NAMALWA (cell line): ENCODE data around the gene MICALL1.
"Not testable (repeated sequence)": the region's sequence is repeated elsewhere in the genome, so short reads cannot be mapped to it uniquely, and the experiment has no call there.

ENCODE experiments used
- DNase-seq: peaks from one replicate; pipeline ENCODE4 v3.0.0-alpha.2; 2015; ENCODE audit warnings: low spot score

The MICALL1 gene

DNA sequence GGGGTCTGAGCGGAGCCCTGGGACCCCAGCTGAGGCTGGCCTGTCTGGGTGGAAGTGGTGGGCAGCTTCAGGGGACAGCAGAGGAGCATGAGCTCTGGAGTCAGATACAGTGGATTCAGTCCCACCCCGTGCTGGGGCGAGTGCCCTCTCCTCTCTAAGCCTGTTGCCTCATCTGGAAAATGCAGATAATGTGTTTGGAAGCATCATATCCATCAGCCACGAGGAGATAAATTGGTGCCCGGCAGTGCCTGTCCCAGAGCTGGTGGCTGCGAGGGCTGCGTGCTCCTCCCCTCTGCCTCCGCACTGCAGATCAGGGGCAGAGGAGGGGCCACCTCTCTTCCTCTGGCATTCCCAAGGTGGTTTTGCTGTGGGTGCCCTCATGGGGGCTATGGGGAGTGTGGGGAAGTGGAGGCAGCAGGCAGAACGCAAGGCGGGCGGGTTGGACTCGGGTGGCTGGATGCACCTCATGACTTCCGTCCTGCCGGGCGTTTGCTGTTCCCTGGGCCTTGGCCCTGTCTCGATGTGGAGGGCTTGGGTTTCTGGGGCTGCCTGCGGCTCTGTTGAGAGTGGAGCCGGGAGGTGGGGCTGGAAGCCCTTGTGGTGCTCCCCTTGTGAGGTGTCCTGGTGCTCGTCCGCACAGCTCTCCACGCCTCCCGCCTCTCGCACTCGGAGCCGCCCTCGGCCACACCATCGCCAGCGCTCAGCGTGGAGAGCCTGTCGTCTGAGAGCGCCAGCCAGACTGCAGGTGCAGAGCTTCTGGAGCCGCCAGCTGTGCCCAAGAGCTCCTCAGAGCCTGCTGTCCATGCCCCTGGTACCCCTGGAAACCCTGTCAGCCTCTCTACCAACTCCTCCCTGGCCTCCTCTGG, 20.9 kb downstream of the MICALL1 start:
- DNase-seq = no peak

DNA sequence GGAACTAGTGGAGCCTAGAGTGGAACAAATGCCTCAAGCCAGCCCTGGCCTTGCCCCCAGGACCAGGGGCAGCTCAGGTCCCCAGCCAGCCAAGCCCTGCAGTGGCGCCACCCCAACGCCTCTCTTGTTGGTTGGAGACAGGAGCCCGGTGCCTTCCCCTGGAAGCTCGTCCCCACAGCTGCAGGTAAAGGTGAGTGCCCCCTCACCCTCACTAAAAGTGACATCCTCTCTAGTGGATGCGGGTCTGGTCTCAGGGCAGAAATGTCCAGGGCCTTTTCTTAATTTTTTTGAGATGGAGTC, 21.5 kb downstream of the MICALL1 start:
- no peak for DNase-seq

- DNase-seq = no peak
Observed at GRCh38 chr22:37929390-37929789, 23.3 kb downstream of the MICALL1 start.

DNA sequence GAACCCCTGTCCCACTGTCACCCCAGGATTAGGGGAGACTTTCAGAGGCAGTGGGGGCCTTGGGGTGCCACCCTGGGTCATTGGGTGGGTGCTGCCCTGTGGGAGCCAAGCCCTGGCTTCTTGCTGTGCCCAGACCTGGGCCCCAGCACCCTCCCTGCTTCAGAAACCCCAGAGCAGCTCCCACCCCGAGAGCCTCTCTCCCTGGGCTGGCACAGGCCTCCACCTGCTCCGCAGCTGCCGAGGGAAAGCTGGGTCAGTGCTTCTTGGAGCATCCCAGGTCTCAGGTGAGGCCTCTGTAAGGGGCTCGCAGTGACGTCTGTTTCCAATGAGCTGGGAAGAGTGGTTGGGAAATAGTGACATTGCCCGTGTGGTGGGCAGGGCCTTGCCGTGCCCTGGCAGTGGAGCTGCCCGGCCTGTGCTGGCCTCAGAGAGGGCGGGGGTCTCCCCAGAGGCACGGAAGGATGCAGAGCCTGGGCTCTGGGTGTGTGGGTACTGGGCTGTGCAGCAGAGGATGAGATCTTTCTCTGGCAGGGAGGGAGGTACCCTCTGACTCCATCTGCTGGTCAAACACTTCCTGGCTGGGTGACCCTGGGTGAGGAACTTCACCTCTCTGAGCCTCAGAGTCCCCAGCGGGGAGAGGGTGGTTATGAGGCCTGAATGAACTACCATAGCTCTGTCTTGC, 24.3 kb downstream of the MICALL1 start:
- peak; percentile 71 for DNase-seq

DNA sequence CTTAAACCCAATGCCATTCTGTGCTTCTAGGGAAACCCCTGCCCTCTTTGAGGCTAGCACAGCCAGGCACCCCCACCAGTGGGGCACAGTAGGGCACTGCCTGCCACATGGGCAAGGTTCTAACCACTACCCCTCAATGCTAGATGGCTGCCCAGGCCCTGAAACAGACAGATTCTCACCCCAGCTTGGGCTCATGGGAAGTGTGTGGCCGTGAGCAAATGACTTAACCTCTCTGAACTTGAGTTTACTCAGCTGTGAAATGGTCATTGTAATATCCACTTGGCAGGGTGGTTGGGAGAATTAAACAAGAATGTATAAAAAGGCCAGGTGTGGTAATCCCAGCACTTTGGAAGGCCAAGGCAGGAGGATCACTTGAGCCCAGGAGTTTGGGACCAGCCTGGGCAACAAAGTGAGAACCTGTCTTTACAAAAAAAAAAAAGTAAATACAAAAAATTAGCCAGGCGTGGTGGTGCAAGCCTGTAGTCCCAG, 24.9 kb downstream of the MICALL1 start:
- no peak for DNase-seq

DNA sequence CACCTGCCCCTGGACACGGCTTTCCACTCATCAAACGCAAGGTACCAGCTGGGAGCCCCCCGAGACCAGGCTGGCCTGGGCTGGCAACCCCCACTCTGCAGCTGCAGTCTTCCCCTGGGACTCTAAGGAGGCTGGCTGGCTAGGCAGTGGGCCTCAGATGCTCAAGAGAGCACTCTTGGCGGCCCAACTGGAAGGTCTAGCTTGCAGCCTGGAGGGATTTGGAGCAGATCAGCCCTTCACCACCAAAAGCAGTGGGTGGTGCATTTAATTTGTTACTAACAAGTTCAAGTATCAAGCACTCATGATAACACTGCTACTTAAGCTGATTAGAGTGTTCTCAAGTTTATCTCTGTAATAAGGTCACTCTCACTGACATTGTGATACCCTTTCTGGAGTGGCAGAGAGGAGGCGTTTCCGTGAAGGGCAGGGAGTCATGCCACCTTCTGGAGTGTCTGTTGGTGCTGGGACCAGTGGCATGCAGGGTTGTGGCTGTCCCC, 25.8 kb downstream of the MICALL1 start:
- DNase-seq = peak; percentile 49

DNA sequence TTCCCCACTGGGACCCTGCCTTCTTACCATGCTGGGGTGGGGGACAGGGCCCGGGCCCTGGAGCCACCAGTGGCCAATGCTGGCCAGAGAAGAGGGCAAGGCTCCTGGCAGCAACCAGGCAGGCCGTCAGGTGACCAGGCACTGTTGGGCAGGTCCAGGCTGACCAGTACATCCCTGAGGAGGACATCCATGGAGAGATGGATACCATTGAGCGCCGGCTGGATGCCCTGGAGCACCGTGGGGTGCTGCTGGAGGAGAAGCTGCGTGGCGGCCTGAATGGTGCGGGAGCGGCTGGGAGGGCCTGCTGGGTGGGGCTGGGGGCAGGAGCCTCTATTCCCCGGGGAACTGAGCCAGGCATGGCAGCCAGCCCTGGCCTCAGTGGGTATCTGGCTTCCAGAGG, 26.3 kb downstream of the MICALL1 start:
- DNase-seq = no peak

DNA sequence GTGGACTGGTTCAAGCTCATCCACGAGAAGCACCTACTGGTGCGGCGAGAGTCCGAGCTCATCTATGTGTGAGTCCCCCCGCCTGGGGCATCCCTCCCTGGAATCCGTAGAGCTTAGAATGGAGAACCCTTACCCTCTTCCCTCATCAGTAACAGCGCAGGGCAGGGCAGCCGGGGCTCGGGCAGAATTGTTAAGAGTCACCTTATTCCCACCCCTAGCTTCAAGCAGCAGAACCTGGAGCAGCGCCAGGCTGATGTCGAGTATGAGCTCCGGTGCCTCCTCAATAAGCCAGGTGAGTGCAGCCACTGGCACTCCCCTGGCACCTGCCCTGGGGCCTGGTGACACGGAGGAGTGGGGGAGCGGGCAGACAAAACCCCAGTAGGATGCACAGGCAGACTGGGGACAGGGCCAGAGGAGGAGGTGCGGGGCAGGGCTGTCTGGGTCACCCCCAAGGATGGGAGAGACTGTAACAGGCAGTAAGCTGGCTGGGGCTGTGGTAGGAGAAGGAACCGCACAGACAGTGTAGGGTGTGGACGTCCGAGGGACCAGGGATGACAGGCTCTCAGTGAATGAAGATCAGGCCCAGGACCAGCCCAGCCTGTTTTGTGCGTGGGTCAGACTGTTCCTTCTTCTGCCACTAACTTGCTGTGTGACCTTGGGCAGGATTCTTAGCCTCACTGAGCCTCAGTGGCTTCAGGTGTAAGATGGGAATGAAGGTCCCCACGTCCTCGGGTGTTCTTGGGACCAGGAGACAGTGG, 26.9 kb downstream of the MICALL1 start:
- no peak for DNase-seq

DNA sequence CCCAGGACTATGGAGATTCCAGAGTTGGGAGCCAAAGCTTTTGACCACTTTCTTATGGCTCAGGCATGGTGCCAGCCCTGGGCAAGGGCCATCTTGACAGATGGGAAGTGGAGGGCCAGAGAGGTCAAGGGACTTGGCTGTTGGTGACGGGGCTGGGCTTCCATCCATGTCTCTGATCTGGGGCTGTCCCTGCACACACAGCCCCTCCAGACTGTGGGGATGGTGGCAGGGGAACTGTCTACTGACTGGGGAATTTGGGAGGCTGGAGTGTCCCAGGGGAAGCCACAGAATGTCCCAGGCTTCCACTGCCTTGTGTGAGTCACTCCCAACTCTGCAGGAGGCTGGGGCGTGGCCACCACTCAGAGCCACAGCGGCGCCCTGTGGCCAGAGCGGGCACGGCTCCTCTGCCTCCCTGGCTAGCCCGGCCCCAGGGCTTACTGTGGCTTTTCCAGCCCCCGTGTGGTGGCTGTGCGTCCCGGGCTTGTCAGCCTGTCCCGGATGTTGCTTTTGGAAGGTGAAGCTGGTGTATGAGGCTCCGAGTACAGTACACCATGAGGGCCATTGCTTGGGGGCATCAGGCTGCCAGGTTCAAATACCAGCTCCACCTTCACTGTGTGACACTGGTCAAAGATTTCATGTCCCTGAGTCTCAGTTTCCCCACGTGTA, 27.7 kb downstream of the MICALL1 start:
- DNase-seq = peak; percentile 92

DNA sequence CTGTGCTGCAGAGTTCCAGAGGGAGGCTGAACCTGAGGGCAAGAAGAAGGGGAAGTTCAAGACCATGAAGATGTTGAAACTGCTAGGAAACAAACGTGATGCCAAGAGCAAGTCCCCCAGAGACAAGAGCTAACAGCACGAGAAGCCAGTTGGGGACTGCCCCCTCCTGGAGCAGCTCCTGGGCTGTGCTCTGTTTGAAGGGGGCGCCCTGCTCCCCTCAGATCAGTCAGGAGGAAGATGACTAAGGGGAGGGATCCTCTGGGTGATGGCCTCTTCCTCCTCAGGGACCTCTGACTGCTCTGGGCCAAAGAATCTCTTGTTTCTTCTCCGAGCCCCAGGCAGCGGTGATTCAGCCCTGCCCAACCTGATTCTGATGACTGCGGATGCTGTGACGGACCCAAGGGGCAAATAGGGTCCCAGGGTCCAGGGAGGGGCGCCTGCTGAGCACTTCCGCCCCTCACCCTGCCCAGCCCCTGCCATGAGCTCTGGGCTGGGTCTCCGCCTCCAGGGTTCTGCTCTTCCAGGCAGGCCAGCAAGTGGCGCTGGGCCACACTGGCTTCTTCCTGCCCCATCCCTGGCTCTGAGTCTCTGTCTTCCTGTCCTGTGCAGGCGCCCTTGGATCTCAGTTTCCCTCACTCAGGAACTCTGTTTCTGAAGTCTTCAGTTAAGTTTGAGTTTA, 34.7 kb downstream of the MICALL1 start:
- DNase-seq = no peak

DNA sequence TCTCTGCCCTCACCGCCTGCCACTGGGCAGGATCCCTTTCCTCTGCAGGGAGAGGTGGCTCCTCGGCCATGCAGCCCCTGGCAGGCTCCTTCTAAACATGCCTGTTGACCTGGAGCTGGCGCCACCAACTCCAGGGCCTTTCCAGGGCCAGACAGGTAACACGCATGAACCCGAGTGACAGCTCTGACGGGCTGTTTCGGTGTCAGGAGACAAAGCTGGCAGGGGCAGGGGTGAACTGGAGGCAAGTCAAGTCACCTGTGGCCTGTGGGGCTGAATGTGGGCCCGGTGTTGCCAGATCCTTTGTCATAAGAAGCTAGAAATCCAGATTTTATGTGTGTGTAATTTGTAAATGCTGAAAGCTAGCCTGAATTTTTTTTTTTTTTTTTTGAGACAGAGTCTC, 36.0 kb downstream of the MICALL1 start:
- DNase-seq = no peak

DNA sequence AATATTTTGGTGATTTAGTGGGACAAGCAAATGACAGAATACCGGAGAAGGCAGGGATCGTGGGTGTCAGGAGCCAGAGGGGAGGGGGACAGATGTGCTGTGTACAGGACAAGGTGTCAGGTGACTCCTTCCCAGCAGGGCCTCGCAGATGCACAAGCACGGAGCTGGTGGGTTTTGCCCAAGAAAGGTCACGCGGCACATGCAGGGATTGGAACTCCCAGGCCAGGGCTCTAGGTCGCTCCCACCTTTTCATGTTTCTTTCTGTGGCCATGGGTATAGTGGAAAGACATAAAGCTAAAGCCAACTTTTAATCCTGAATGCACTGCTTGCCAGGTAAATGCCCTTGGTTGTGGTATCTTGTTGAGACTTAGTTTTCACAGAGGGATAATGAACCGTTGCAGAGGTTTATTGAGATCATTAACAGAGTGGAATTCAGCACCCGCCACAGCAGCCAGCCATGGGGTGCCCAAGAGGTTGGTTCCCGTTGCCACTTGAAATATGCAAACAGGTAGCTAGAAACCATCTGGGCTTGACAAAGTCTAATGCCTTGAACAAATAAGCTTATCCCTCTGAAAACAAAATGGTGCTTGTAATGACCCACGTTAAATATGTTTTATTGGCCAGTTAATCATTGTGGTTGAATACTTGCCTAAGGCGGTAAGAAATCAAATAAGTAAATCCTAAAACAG, 37.2 kb downstream of the MICALL1 start:
- no peak for DNase-seq

DNA sequence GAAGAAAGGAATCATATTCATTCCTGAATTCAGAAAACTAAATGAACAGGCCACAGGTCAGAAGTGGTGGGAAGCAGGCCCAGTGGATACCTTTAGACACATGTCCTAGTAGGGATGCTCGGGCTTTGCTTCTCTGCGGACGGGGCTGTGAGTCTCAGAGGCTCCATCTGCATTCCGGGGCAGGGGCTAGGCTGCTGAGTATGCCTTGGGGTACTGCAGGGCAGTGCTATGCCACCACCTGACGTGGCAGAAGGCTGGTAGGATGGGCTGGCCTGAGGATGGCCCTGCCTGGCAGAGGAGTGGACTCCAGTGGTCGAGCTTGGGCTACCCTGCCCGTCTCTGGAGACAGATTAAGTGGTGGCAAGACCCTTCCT, 37.7 kb downstream of the MICALL1 start:
- no peak for DNase-seq

DNA sequence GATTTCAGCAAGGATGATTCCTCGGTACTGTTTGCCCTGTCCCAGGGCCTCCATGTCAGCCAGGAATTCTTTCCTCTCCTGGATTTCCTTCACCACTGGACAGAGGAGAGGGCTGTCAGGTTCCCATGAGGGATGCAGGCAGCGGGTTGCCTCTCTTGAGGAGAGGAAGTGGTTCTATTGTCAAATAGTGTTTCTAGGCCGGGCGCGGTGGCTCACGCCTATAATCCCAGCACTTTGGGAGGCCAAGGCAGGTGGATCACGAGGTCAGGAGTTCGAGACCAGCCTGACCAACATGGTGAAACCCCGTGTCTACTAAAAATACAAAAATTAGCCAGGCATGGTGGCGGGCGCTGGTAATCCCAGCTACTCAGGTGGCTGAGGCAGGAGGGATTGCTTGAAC, 38.3 kb downstream of the MICALL1 start:
- DNase-seq = not testable (repeated sequence)

- DNase-seq = not testable (repeated sequence)
Observed at GRCh38 chr22:37947142-37947795, 41.2 kb downstream of the MICALL1 start.

DNA sequence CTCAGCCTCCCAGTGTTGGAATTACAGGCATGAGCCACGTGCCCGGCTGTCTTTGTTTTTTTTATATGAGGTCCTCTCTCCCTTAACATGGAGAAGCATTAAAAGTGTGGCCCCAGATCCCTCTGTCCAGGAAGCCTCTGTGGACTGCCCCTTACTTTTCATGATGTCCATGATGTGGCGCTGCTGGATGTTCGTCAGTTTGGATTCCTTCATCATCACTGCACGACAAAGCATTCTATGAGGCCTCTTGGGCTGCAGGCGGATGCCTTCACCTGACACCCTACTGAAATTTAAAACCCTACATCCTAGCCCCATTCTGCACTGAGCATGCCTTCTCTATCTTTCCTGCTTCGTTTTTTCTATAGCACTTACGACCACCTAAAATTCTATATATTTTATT, 45.2 kb downstream of the MICALL1 start:
- DNase-seq = no peak

DNA sequence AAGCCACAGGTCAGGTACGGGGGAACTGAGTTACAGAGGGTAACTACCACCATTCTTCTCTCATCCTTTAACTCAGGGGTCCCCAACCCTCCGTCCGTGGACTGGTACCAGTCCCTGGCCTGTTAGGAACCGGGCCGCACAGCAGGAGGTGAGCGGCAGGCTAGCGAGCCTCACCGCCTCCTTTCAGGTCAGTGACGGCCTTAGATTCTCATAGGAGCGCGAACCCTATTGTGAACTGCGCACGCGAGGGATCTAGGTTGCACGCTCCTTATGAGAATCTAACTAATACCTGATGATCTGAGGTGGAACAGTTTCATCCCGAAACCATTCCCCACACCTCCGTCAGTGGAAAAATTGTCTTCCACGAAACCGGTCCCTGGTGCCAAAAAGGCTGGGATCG, 46.5 kb downstream of the MICALL1 start:
- DNase-seq = not testable (repeated sequence)

GRCh38 chr22:37953062-37953436, 47.0 kb downstream of the MICALL1 start:
- no peak for DNase-seq

GRCh38 chr22:37953437-37954179, 47.5 kb downstream of the MICALL1 start, which contains the start of the genes C22orf23 and POLR2F:
TSS of gene C22orf23 (minus strand) at chr22:37953601. CDS start at chr22:37953149, 452 bp downstream.
TSS of gene POLR2F (plus strand) at chr22:37953699. CDS start at chr22:37953788, 89 bp downstream.
- peak; percentile 98 for DNase-seq
